ENCODE results near the gene TBCD. TPM values are rescaled to one million over a fixed set of nuclear protein-coding genes. Genes with fewer than 3 reads are reported as not detected.

The TBCD gene
- total and polyA plus RNA-seq, 2 experiments from 2014 or later = 19.3 to 33.8 TPM

GRCh38 chr17:82881900-82882714, 130.2 kb downstream of the TBCD start:
- DNase-seq = no peak
- Histone ChIP-seq H3K9me2 (ENCODE audit: insufficient read depth) (no peaks in the 10 kb centered on the region), H3F3A (ENCODE audit: insufficient read depth) (0 out of 2 replicates have a peak, but pooled peaks cover 9% of the 10 kb centered on the region), H3K36me3 (ENCODE audit: low read depth) (no peaks in the 10 kb centered on the region), H3K4me1 (ENCODE audit: insufficient read depth) (peaks cover 13% of the 10 kb centered on the region), H3K79me2 (ENCODE audit: insufficient read depth) (no peaks in the 10 kb centered on the region), H3K27me3 (replicated peaks; ENCODE audit: insufficient read depth) (no peaks in the 10 kb centered on the region), H3K4me3 (no peak overlapping the region), H3K4me2 (ENCODE audit: unreplicated experiment) (no peak overlapping the region), H3K27ac (no peak overlapping the region), H3K9ac (no peak overlapping the region), H4K20me1 (ENCODE audit: insufficient read depth) (no peaks in the 10 kb centered on the region), H3K9me3 (ENCODE audit: low read depth) (no peaks in the 10 kb centered on the region), H2AFZ (no peak overlapping the region)
- 73 to 74% methylated on average over 17 of the region's 17 CpGs for WGBS, 2 experiments (ENCODE audit: low coverage in 1 of 2, low lambda C conversion rate in 2 of 2, missing lambda C conversion rate in 2 of 2)
- in situ Hi-C loops (cut with MboI) = no loop called here
- no peak for TF ChIP-seq EZH2phosphoT487 (IDR thresholded peaks at IDR 0.05; ENCODE audit: insufficient read depth, low read depth)
- no peak for TF ChIP-seq EZH2 (IDR thresholded peaks at IDR 0.05; ENCODE audit: insufficient read depth, poor library complexity, severe bottlenecking)

- H3F3A ChIP-seq (ENCODE audit: insufficient read depth) = 0 out of 2 replicates have a peak, but pooled peaks cover 4% of the 10 kb centered on the region
- H3K9ac ChIP-seq = no peak overlapping the region
- TF ChIP-seq EZH2phosphoT487 (IDR thresholded peaks at IDR 0.05; ENCODE audit: insufficient read depth, low read depth) = no peak
- TF ChIP-seq EZH2 (IDR thresholded peaks at IDR 0.05; ENCODE audit: insufficient read depth, poor library complexity, severe bottlenecking) = no peak
- no peak for DNase-seq
- H3K9me3 ChIP-seq (ENCODE audit: low read depth) = no peaks in the 10 kb centered on the region
- peaks cover 12% of the 10 kb centered on the region for H3K4me1 ChIP-seq (ENCODE audit: insufficient read depth)
- in situ Hi-C loops (cut with MboI) = no loop called here
- no peak overlapping the region for H3K27ac ChIP-seq
- H4K20me1 ChIP-seq (ENCODE audit: insufficient read depth) = no peaks in the 10 kb centered on the region
- 92 to 94% methylated on average over 36 to 39 of the region's 39 CpGs for WGBS, 2 experiments (ENCODE audit: low coverage in 1 of 2, low lambda C conversion rate in 2 of 2, missing lambda C conversion rate in 2 of 2)
- H3K9me2 ChIP-seq (ENCODE audit: insufficient read depth) = no peaks in the 10 kb centered on the region
- no peak overlapping the region for H2AFZ ChIP-seq
- H3K79me2 ChIP-seq (ENCODE audit: insufficient read depth) = no peaks in the 10 kb centered on the region; the same call in 1 of the 2 replicates
- H3K4me3 ChIP-seq = no peak overlapping the region
- H3K27me3 ChIP-seq (replicated peaks; ENCODE audit: insufficient read depth) = no peaks in the 10 kb centered on the region
- H3K4me2 ChIP-seq (ENCODE audit: unreplicated experiment) = no peak overlapping the region
- no peaks in the 10 kb centered on the region for H3K36me3 ChIP-seq (ENCODE audit: low read depth)
Measured at GRCh38 chr17:82882715-82883418, 131.0 kb downstream of the TBCD start.

GRCh38 chr17:82883419-82884031, 131.7 kb downstream of the TBCD start:
- Histone ChIP-seq H3K27me3 (replicated peaks; ENCODE audit: insufficient read depth) (no peaks in the 10 kb centered on the region), H3K9me2 (ENCODE audit: insufficient read depth) (no peaks in the 10 kb centered on the region), H3F3A (ENCODE audit: insufficient read depth) (0 out of 2 replicates have a peak, but pooled peaks cover 4% of the 10 kb centered on the region), H2AFZ (no peak overlapping the region), H3K4me2 (ENCODE audit: unreplicated experiment) (no peak overlapping the region), H3K27ac (no peak overlapping the region), H4K20me1 (ENCODE audit: insufficient read depth) (no peaks in the 10 kb centered on the region), H3K79me2 (ENCODE audit: insufficient read depth) (no peaks in the 10 kb centered on the region; the same call in 1 of the 2 replicates), H3K36me3 (ENCODE audit: low read depth) (no peaks in the 10 kb centered on the region), H3K4me3 (no peak overlapping the region), H3K9me3 (ENCODE audit: low read depth) (no peaks in the 10 kb centered on the region), H3K9ac (no peak overlapping the region), H3K4me1 (ENCODE audit: insufficient read depth) (peaks cover 12% of the 10 kb centered on the region)
- TF ChIP-seq EZH2 (IDR thresholded peaks at IDR 0.05; ENCODE audit: insufficient read depth, poor library complexity, severe bottlenecking) (no peak), EZH2phosphoT487 (IDR thresholded peaks at IDR 0.05; ENCODE audit: insufficient read depth, low read depth) (no peak)
- 95 to 96% methylated on average over 21 to 23 of the region's 23 CpGs for WGBS, 2 experiments (ENCODE audit: low coverage in 1 of 2, low lambda C conversion rate in 2 of 2, missing lambda C conversion rate in 2 of 2)
- DNase-seq = no peak
- in situ Hi-C loops (cut with MboI) = no loop called here

- H3K79me2 ChIP-seq (ENCODE audit: insufficient read depth) = no peaks in the 10 kb centered on the region; the same call in 1 of the 2 replicates
- H3K9ac ChIP-seq = no peak overlapping the region
- DNase-seq = no peak
- H3K9me3 ChIP-seq (ENCODE audit: low read depth) = no peaks in the 10 kb centered on the region
- no peaks in the 10 kb centered on the region for H4K20me1 ChIP-seq (ENCODE audit: insufficient read depth)
- H3K36me3 ChIP-seq (ENCODE audit: low read depth) = no peaks in the 10 kb centered on the region
- in situ Hi-C loops (cut with MboI) = no loop called here
- 0 out of 2 replicates have a peak, but pooled peaks cover 4% of the 10 kb centered on the region for H3F3A ChIP-seq (ENCODE audit: insufficient read depth)
- H2AFZ ChIP-seq = no peak overlapping the region
- no peak for TF ChIP-seq EZH2phosphoT487 (IDR thresholded peaks at IDR 0.05; ENCODE audit: insufficient read depth, low read depth)
- no peak for TF ChIP-seq EZH2 (IDR thresholded peaks at IDR 0.05; ENCODE audit: insufficient read depth, poor library complexity, severe bottlenecking)
- no peaks in the 10 kb centered on the region for H3K9me2 ChIP-seq (ENCODE audit: insufficient read depth)
- H3K27me3 ChIP-seq (replicated peaks; ENCODE audit: insufficient read depth) = no peaks in the 10 kb centered on the region
- H3K4me1 ChIP-seq (ENCODE audit: insufficient read depth) = peaks cover 12% of the 10 kb centered on the region
- H3K4me2 ChIP-seq (ENCODE audit: unreplicated experiment) = no peak overlapping the region
- WGBS, 2 experiments (ENCODE audit: low coverage in 1 of 2, low lambda C conversion rate in 2 of 2, missing lambda C conversion rate in 2 of 2) = 92% methylated on average over 25 of the region's 25 CpGs
- no peak overlapping the region for H3K4me3 ChIP-seq
- H3K27ac ChIP-seq = no peak overlapping the region
Measured at GRCh38 chr17:82884341-82884969, 132.6 kb downstream of the TBCD start.
